Measurements from ENCODE around the gene FMN1. TPM values are rescaled to one million over a fixed set of nuclear protein-coding genes. Genes with fewer than 3 reads are reported as not detected.

Gene FMN1
- total and polyA plus RNA-seq, 10 donors, result 0.43 to 42.1 (median 8.6) TPM

- 52 to 73% (median 67%) methylated on average over 5 of the region's 5 CpGs for WGBS, 5 donors
- Histone ChIP-seq H3K9me3 (no peaks in the 10 kb centered on the region), H3K4me3 (no peak overlapping the region), H3K36me3 (no peaks in the 10 kb centered on the region), H3K27ac (no peak overlapping the region), H3K4me1 (no peaks in the 10 kb centered on the region), H3K27me3 (replicated peaks in 1 of 7) (no peaks in the 10 kb centered on the region)
- no peak for TF ChIP-seq CTCF (IDR thresholded peaks at IDR 0.05 in 8 of 11, conservative IDR thresholded peaks at IDR 0.05 in 3 of 11)
- TF ChIP-seq POLR2AphosphoS5 (IDR thresholded peaks at IDR 0.05), result no peak
- no peak for TF ChIP-seq POLR2A (IDR thresholded peaks at IDR 0.05)
- intact Hi-C loops (cut with DNase I; ENCODE audit: low total_unique reads), result no loop called here
- DNase-seq, result no peak
Observed at GRCh38 chr15:33029109-33029652, 165.3 kb downstream of the FMN1 start.

GRCh38 chr15:33028495-33028894, 166.0 kb downstream of the FMN1 start:
- TF ChIP-seq POLR2A (IDR thresholded peaks at IDR 0.05), result no peak
- TF ChIP-seq CTCF (IDR thresholded peaks at IDR 0.05 in 8 of 11, conservative IDR thresholded peaks at IDR 0.05 in 3 of 11), result no peak
- no peak for TF ChIP-seq POLR2AphosphoS5 (IDR thresholded peaks at IDR 0.05)
- Histone ChIP-seq H3K27me3 (replicated peaks in 1 of 7) (no peaks in the 10 kb centered on the region), H3K36me3 (no peaks in the 10 kb centered on the region), H3K4me1 (no peaks in the 10 kb centered on the region), H3K9me3 (no peaks in the 10 kb centered on the region), H3K4me3 (no peak overlapping the region), H3K27ac (no peak overlapping the region)
- DNase-seq, result no peak
- 85 to 86% (median 85%) methylated on average over 4 of the region's 4 CpGs for WGBS, 5 donors
- intact Hi-C loops (cut with DNase I; ENCODE audit: low total_unique reads), result no loop called here

GRCh38 chr15:33027306-33028035, 167.0 kb downstream of the FMN1 start:
- intact Hi-C loops (cut with DNase I; ENCODE audit: low total_unique reads), result no loop called here
- H3K4me3 ChIP-seq, result no peak overlapping the region
- WGBS, 5 donors, result 64 to 87% (median 78%) methylated on average over 7 of the region's 7 CpGs
- TF ChIP-seq CTCF (IDR thresholded peaks at IDR 0.05 in 8 of 11, conservative IDR thresholded peaks at IDR 0.05 in 3 of 11) (no peak), POLR2A (IDR thresholded peaks at IDR 0.05) (no peak), POLR2AphosphoS5 (IDR thresholded peaks at IDR 0.05) (no peak)
- no peaks in the 10 kb centered on the region for H3K36me3 ChIP-seq
- DNase-seq, result no peak
- peaks cover 0 to 5% (median 3%) of the 10 kb centered on the region in 6 donors for H3K4me1 ChIP-seq
- no peaks in the 10 kb centered on the region for H3K9me3 ChIP-seq
- H3K27ac ChIP-seq, result no peak overlapping the region
- H3K27me3 ChIP-seq (replicated peaks in 1 of 7), result no peaks in the 10 kb centered on the region

GRCh38 chr15:33026614-33027013, 167.9 kb downstream of the FMN1 start:
- peaks cover 0 to 12% (median 9%) of the 10 kb centered on the region in 6 donors for H3K4me1 ChIP-seq
- no peak for DNase-seq
- WGBS, 5 donors, result 38 to 54% (median 49%) methylated on average over 2 of the region's 2 CpGs
- H3K36me3 ChIP-seq, result no peaks in the 10 kb centered on the region
- H3K9me3 ChIP-seq, result no peaks in the 10 kb centered on the region
- intact Hi-C loops (cut with DNase I; ENCODE audit: low total_unique reads), result no loop called here
- H3K27ac ChIP-seq, result no peak overlapping the region
- TF ChIP-seq POLR2AphosphoS5 (IDR thresholded peaks at IDR 0.05) (no peak), POLR2A (IDR thresholded peaks at IDR 0.05) (no peak), CTCF (IDR thresholded peaks at IDR 0.05 in 8 of 11, conservative IDR thresholded peaks at IDR 0.05 in 3 of 11) (no peak)
- H3K4me3 ChIP-seq, result no peak overlapping the region
- H3K27me3 ChIP-seq (replicated peaks in 1 of 7), result no peaks in the 10 kb centered on the region
